Gastroesophageal sphincter (tissue), 4 donors: ENCODE results near the gene CARTPT. TPM values are rescaled to one million over a fixed set of nuclear protein-coding genes. Genes with fewer than 3 reads are reported as not detected.

Experiments
- ATAC-seq: fragments of 150-250 bp; one replicate; pipeline ENCODE4 v1.9.1; 2016; ENCODE audit warnings: mild to moderate bottlenecking, moderate library complexity
- H3K27ac ChIP-seq, 4 donors: fragments of 200-600 bp; sonication (generic) in 3 of 4; 1 replicate in 3 of 4; 2 replicates in 1 of 4; pipeline ENCODE4 v1.5.1; 2016 to 2019
- H3K27me3 ChIP-seq: fragments of 200-600 bp; sonication (generic); one replicate; pipeline ENCODE4 v1.5.1; 2019
- H3K36me3 ChIP-seq, 2 donors: fragments of 200-600 bp; sonication (generic); one replicate each; pipeline ENCODE4 v1.5.1; 2019; ENCODE audit warnings: control low read depth in 1 of 2
- H3K4me1 ChIP-seq, 3 donors: fragments of 200-600 bp; sonication (generic); 1 replicate in 2 of 3; 2 replicates in 1 of 3; pipeline ENCODE4 v1.5.1; 2016 to 2019; ENCODE audit warnings: control low read depth in 2 of 3
- H3K4me3 ChIP-seq, 2 donors: fragments of 200-600 bp; sonication (generic); one replicate each; pipeline ENCODE4 v1.5.1; 2019; ENCODE audit warnings: mild to moderate bottlenecking in 1 of 2, moderate library complexity in 1 of 2
- H3K9me3 ChIP-seq, 3 donors: fragments of 200-600 bp; sonication (generic); one replicate each; pipeline ENCODE4 v1.5.1; 2017 to 2019; ENCODE audit warnings: control low read depth in 2 of 3
- EP300 ChIP-seq: sonication (generic); formaldehyde crosslinking; IDR thresholded peaks from one replicate; pipeline ENCODE4 v1.6.1; 2017; ENCODE audit warnings: antibody characterized with exemption, mild to moderate bottlenecking
- POLR2A ChIP-seq, 2 donors: fragments of 450-650 bp; IDR thresholded peaks; one replicate each; pipeline ENCODE4 v1.6.1; 2017; ENCODE audit warnings: antibody characterized with exemption in 2 of 2, mild to moderate bottlenecking in 2 of 2, moderate library complexity in 1 of 2
- POLR2AphosphoS5 ChIP-seq: sonication (generic); formaldehyde crosslinking; IDR thresholded peaks from one replicate; pipeline ENCODE4 v1.6.1; 2017; ENCODE audit warnings: antibody characterized with exemption
- WGBS, 2 donors: methylation state at CpG; one replicate each; pipeline ENCODE4 v1.1.5; 2018; ENCODE audit warnings: low coverage in 1 of 2; 5-methylcytosine and 5-hydroxymethylcytosine counted together
- total RNA-seq, 4 donors: library from RNA; depleted of rRNA; stranded (reverse); fragments of >200 nt; gene quantifications; one replicate each; pipeline ENCODE4 v1.1.0, GENCODE V29; 2016
- TF ChIP-seq, protein P1 (sequence below), 4 experiments: fragments of 200-600 bp in 2 of 4; fragments of 450-650 bp in 2 of 4; sonication (generic) in 1 of 4; IDR thresholded peaks; one replicate each; pipeline ENCODE4 v1.5.1; 2017 to 2019; ENCODE audit warnings: antibody characterized with exemption in 4 of 4, mild to moderate bottlenecking in 2 of 4, moderate library complexity in 2 of 4

CARTPT gene
- total RNA-seq, 4 donors from 2014 or later: 1.1 to 40.2 (median 5.4) TPM

DNA sequence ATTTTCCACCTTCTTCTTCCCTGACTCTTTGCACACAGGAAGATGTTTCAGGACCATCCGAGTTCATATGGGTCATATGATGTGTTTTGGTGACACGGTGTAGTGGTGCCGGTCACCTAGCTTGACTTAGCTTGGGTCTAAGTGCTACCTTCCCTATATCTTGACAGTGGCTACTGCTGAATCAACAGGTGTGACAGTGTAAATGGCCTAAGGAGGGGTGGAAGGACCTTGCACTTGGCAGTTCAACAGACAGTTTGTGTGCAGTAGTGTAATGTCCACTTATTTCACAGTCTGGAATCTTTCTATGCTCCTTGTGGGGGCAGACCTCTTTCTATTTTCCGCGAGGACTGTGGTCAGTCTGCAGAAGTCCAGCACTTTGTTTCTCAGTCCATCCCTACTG is 43.8 kb downstream of the CARTPT start:
- no peak for TF ChIP-seq EP300
- no peak overlapping the region for H3K27ac ChIP-seq
- no peak overlapping the region for H3K4me3 ChIP-seq
- H3K9me3 ChIP-seq: no peaks in the 10 kb centered on the region
- ATAC-seq: no peak
- H3K27me3 ChIP-seq: peaks cover 4% of the 10 kb centered on the region
- 73 to 97% methylated on average over 3 to 5 of the region's 5 CpGs for WGBS, 2 donors
- peaks cover 0 to 3% (median 0%) of the 10 kb centered on the region in 3 donors for H3K4me1 ChIP-seq
- no peaks in the 10 kb centered on the region for H3K36me3 ChIP-seq

DNA sequence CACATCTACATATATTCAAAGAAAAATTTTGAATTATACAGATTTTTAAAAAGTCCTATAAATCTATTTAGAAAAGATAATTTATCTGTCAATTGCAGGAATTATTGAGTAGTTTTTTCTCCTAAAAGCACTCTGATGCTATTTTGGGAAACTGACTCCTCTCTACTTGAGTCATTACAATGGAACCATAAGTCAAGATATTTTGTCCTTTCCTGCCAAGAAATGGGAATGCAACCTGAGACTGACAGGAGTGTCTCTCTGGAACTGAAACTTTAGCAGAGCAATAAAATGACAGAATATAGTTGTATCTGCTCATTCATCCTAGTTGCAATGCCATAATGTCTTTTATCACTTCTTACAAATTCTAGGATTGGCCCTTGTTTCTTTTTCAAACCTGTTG is 48.6 kb downstream of the CARTPT start:
- no peak for ATAC-seq
- Histone ChIP-seq H3K4me1 (no peaks in the 10 kb centered on the region), H3K9me3 (no peaks in the 10 kb centered on the region), H3K27ac (no peak overlapping the region), H3K27me3 (peaks cover 1% of the 10 kb centered on the region), H3K4me3 (no peak overlapping the region), H3K36me3 (no peaks in the 10 kb centered on the region)
- TF ChIP-seq POLR2AphosphoS5: no peak
- no peak for TF ChIP-seq EP300
- no peak for TF ChIP-seq POLR2A (IDR thresholded peaks at IDR 0.05)

DNA sequence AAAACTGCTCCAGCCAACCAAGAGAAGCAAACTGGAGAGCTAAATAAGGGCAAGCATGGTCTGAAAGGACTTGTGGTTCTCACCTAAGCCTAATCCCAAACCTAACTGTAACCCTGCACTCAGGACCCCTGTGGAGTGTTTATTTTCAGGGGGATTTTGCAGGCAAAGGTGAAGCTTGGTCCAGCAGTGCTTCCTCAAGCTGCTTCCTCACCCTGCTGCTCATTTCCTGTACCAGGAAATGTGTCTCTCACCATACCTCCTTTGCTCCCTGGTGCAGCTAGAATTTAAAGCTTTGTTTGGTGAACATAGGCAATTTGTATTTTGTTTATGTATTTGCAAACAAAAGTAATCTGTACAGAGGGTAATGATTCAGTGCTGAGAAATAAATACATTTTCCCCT is 50.2 kb downstream of the CARTPT start:
- ATAC-seq: no peak
- H3K9me3 ChIP-seq: no peaks in the 10 kb centered on the region
- no peaks in the 10 kb centered on the region for H3K27me3 ChIP-seq
- H3K4me3 ChIP-seq: no peak overlapping the region
- TF ChIP-seq EP300 (no peak), POLR2AphosphoS5 (no peak), POLR2A (IDR thresholded peaks at IDR 0.05) (no peak)
- TF ChIP-seq, protein P1, sequence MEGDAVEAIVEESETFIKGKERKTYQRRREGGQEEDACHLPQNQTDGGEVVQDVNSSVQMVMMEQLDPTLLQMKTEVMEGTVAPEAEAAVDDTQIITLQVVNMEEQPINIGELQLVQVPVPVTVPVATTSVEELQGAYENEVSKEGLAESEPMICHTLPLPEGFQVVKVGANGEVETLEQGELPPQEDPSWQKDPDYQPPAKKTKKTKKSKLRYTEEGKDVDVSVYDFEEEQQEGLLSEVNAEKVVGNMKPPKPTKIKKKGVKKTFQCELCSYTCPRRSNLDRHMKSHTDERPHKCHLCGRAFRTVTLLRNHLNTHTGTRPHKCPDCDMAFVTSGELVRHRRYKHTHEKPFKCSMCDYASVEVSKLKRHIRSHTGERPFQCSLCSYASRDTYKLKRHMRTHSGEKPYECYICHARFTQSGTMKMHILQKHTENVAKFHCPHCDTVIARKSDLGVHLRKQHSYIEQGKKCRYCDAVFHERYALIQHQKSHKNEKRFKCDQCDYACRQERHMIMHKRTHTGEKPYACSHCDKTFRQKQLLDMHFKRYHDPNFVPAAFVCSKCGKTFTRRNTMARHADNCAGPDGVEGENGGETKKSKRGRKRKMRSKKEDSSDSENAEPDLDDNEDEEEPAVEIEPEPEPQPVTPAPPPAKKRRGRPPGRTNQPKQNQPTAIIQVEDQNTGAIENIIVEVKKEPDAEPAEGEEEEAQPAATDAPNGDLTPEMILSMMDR (IDR thresholded peaks at IDR 0.05): no peak
- no peaks in the 10 kb centered on the region for H3K4me1 ChIP-seq
- no peak overlapping the region for H3K27ac ChIP-seq
- no peaks in the 10 kb centered on the region for H3K36me3 ChIP-seq

DNA sequence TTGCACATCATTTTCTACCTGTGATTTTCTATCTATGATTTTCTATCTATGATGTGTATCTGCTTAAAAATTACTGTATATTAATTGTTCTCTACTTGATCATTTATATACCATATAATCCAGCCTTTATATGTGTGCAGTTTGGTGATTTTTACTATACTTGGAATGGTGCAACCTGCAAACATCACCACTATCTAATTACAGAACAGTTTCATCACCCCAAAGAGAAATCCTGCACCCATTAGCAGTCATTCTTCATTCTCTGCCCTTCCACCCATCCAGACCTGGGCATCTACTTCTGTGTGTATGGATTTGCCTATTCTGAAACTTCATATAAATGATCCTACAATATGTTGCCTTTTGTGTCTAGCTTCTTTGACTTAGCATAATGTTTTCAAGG is 51.3 kb downstream of the CARTPT start:
- Histone ChIP-seq H3K27ac (no peak overlapping the region), H3K4me1 (no peaks in the 10 kb centered on the region), H3K9me3 (no peaks in the 10 kb centered on the region), H3K36me3 (no peaks in the 10 kb centered on the region), H3K27me3 (no peaks in the 10 kb centered on the region), H3K4me3 (no peak overlapping the region)
- no peak for ATAC-seq
- no peak for TF ChIP-seq POLR2AphosphoS5
- TF ChIP-seq POLR2A (IDR thresholded peaks at IDR 0.05): no peak
- TF ChIP-seq, protein P1 (IDR thresholded peaks at IDR 0.05): no peak
- no peak for TF ChIP-seq EP300

Other genes with a start within 250 kb of the CARTPT start
- gene MCCC2, start 131.9 kb upstream of the CARTPT start, total RNA-seq: 10 to 100 TPM; 21.4 to 35.3 (median 26.0) TPM